ENCODE results near the gene CCT3. TPM values are rescaled to one million over a fixed set of nuclear protein-coding genes. Genes with fewer than 3 reads are reported as not detected.
"Not testable (repeated sequence)": the region's sequence is repeated elsewhere in the genome, so short reads cannot be mapped to it uniquely, and the experiment has no call there.

CCT3 gene
- polyA plus RNA-seq, 1 experiment, result 359 TPM

DNA sequence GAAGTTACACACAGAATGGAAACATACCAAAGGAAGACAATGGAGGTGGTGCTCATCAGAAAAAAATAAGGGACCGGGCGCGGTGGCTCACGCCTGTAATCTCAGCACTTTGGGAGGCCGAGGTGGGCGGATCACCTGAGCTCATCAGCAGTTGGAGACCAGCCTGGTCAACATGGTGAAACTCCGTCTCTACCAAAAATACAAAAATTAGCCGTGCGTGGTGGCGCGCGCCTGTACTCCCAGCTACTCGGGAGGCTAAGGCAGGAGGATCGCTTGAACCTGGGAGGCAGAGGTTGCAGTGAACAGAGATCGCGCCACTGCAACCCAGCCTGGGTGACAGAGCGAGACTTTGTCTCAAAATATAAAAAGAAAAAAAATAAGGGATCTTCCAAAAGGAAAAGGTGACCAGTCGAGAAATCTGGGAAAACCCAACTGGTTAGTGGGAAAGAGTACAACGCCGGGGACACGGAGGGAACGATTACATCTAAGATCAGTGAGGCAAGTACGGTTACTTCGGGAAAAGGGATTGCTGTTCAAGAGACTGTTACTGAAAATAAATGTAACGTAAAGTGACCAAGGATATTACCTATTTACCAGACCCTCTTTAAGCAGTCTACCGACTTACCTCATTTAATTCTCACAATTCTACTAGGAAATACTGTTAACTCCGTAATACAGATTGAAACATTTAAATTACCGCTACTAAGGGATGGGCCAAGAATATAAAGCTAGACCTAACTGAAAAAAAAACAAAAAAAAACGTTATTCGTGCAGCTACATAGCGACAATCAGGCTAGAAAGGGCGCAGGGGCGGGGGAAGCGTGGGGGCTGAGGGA lies 822 bp downstream of the CCT3 start:
- H3K27ac ChIP-seq (ENCODE audit: low read depth, low read length), result no peak overlapping the region
- H3K4me3 ChIP-seq (ENCODE audit: low read depth, low read length), result peak overlapping the region; percentile 98
- no peak for DNase-seq (ENCODE audit: low read depth, low spot score)
- ChIA-PET POLR2A (interaction anchor here (1.2 kb wide), 1 partner anchor 14 kb away, joined by 6 read pairs; no protein-coding TSS in a partner anchor), CTCF (interaction anchor here (0.6 to 2.2 kb wide), 7 partner anchors 16 to 112 kb away, joined by 3 to 11 read pairs (median 3); no protein-coding TSS in a partner anchor)
- TF ChIP-seq, protein P1, sequence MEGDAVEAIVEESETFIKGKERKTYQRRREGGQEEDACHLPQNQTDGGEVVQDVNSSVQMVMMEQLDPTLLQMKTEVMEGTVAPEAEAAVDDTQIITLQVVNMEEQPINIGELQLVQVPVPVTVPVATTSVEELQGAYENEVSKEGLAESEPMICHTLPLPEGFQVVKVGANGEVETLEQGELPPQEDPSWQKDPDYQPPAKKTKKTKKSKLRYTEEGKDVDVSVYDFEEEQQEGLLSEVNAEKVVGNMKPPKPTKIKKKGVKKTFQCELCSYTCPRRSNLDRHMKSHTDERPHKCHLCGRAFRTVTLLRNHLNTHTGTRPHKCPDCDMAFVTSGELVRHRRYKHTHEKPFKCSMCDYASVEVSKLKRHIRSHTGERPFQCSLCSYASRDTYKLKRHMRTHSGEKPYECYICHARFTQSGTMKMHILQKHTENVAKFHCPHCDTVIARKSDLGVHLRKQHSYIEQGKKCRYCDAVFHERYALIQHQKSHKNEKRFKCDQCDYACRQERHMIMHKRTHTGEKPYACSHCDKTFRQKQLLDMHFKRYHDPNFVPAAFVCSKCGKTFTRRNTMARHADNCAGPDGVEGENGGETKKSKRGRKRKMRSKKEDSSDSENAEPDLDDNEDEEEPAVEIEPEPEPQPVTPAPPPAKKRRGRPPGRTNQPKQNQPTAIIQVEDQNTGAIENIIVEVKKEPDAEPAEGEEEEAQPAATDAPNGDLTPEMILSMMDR (IDR thresholded peaks at IDR 0.05; ENCODE audit: low read depth, low read length), result no peak
- H3K27me3 ChIP-seq (ENCODE audit: control insufficient read depth, insufficient read depth, low read length), result no peaks in the 10 kb centered on the region
- peaks cover 3% of the 10 kb centered on the region; the same call in 1 of the 2 replicates for H3K9me3 ChIP-seq (ENCODE audit: control insufficient read depth, insufficient read depth, low read length)

DNA sequence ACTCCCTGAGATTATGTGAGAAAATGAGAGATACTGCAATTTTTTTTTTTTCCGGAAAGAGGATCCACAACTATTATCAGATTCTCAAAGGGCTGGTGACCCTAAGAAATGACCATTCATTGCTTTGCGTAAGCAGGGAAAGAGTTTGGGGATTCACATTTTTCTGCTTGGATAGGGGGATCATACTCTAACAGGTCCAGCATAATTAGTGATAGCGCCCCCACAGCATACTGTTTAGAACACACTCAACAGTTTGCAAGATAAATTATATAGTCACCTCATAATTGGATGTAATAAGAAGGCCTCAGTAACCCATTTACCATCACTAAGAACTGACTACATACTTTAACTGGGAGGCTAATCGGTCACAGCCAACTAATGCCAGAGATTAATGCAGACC lies 1.9 kb downstream of the CCT3 start:
- TF ChIP-seq, protein P1 (IDR thresholded peaks at IDR 0.05; ENCODE audit: low read depth, low read length), result peak; percentile 10; the same call in 1 of the 2 replicates
- no peaks in the 10 kb centered on the region for H3K27me3 ChIP-seq (ENCODE audit: control insufficient read depth, insufficient read depth, low read length)
- no peak for DNase-seq (ENCODE audit: low read depth, low spot score)
- H3K4me3 ChIP-seq (ENCODE audit: low read depth, low read length), result peak overlapping the region; percentile 98
- H3K9me3 ChIP-seq (ENCODE audit: control insufficient read depth, insufficient read depth, low read length), result peaks cover 3% of the 10 kb centered on the region; the same call in 1 of the 2 replicates
- POLR2A ChIA-PET, result no interaction called here
- CTCF ChIA-PET, result interaction anchor here (0.6 to 4.2 kb wide), 6 partner anchors 11 to 111 kb away, joined by 3 to 31 read pairs (median 6); no protein-coding TSS in a partner anchor
- H3K27ac ChIP-seq (ENCODE audit: low read depth, low read length), result no peak overlapping the region

DNA sequence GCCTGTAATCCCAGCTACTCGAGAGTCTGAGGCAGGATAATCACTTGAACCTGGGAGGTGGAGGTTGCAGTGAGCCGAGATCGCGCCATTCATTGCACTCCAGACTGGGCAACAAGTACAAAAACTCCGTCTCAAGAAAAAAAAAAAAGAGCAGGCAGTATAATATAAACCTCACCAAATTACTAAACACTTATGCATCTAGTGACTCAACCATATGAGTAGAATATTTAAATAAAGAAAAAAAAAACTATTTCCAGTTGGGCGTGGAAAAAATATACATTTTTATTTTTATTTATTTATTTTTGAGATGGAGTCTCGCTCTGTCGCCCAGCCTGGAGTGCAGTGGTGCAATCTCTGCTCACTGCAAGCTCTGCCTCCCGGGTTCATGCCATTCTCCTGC lies 14.9 kb downstream of the CCT3 start:
- not testable (repeated sequence) for H3K27ac ChIP-seq (ENCODE audit: low read depth, low read length); H3K4me3 ChIP-seq (ENCODE audit: low read depth, low read length); H3K9me3 ChIP-seq (ENCODE audit: control insufficient read depth, insufficient read depth, low read length); DNase-seq (ENCODE audit: low read depth, low spot score); H3K27me3 ChIP-seq (ENCODE audit: control insufficient read depth, insufficient read depth, low read length)
- ChIA-PET CTCF (interaction anchor here (1.4 kb wide), 1 partner anchor 62 kb away, joined by 3 read pairs; no protein-coding TSS in a partner anchor), POLR2A (interaction anchor here (0.7 to 1.3 kb wide), 4 partner anchors 15 to 146 kb away, joined by 4 to 6 read pairs (median 4); partner anchors contain the start of genes CCT3 and TSACC)

DNA sequence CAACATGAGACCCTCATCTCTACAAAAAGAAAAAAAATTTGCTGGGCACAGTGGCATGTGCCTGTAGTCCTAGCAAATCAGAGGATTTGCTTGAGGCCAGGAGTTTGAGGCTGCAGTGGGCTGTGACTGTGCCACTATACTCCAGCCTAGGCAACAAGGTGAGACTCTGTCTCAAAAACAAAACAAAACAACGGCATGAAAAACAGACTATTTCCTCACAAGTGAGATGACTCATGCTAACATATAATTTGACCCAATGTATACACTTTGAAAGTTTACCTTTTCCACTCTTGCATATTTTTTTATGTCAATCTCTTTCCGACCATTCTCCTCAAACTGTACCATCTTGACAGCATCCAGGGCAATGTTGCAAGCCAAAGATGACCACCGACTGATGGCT lies 17.5 kb downstream of the CCT3 start:
- Histone ChIP-seq H3K4me3 (ENCODE audit: low read depth, low read length) (no peak overlapping the region), H3K27me3 (ENCODE audit: control insufficient read depth, insufficient read depth, low read length) (no peaks in the 10 kb centered on the region), H3K27ac (ENCODE audit: low read depth, low read length) (no peak overlapping the region), H3K9me3 (ENCODE audit: control insufficient read depth, insufficient read depth, low read length) (no peaks in the 10 kb centered on the region)
- CTCF ChIA-PET, result interaction anchor here (0.8 to 2.8 kb wide), 8 partner anchors 10 to 230 kb away, joined by 3 to 31 read pairs (median 6); no protein-coding TSS in a partner anchor
- TF ChIP-seq, protein P1 (IDR thresholded peaks at IDR 0.05; ENCODE audit: low read depth, low read length), result no peak
- POLR2A ChIA-PET, result no interaction called here
- no peak for DNase-seq (ENCODE audit: low read depth, low spot score)

DNA sequence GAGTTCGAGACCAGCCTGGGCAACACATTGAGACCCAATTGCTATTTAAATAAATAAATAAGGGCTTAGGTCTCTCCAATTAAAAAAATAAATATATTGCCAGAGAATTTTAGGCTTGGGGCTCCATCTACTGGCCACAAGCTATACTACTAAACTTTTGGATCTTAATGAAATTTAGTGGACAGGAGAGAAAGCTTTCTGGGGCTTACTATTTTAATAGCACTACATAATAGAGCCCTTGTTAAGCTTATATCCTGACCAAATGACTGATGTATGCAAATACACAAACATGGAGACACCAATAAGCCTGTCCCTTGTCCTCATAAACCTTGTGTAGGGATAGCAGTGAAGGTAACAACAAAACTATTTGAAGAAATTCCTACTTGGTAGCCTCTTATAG lies 18.4 kb downstream of the CCT3 start:
- Histone ChIP-seq H3K27me3 (ENCODE audit: control insufficient read depth, insufficient read depth, low read length) (no peaks in the 10 kb centered on the region), H3K27ac (ENCODE audit: low read depth, low read length) (no peak overlapping the region), H3K4me3 (ENCODE audit: low read depth, low read length) (no peak overlapping the region), H3K9me3 (ENCODE audit: control insufficient read depth, insufficient read depth, low read length) (no peaks in the 10 kb centered on the region)
- no peak for DNase-seq (ENCODE audit: low read depth, low spot score)
- TF ChIP-seq, protein P1 (IDR thresholded peaks at IDR 0.05; ENCODE audit: low read depth, low read length), result peak; percentile 65
- ChIA-PET CTCF (interaction anchor here (0.6 to 2.8 kb wide), 32 partner anchors 9 to 230 kb away, joined by 3 to 31 read pairs (median 5); partner anchors contain the start of genes CCT3, GLMP, SMG5 and TMEM79), POLR2A (interaction anchor here (0.6 to 1.2 kb wide), 3 partner anchors 12 to 37 kb away, joined by 3 to 7 read pairs (median 4); partner anchors contain the start of gene SMG5)
